ENCODE data around the gene C1orf146.

GRCh38 chr1:92191726-92192125 is 26.0 kb upstream of the C1orf146 start:
- TF ChIP-seq POLR2A (IDR thresholded peaks at IDR 0.05; ENCODE audit: low read length) (no peak), GATA1 (IDR thresholded peaks at IDR 0.05; ENCODE audit: low read depth, low read length) (no peak)

Measured in erythroblast (primary cell).